PC-9 (cell line): ENCODE results near the gene MT1G.

Source experiments
- EZH2 ChIP-seq: fragments of 200-600 bp; sonication (generic); IDR thresholded peaks from 2 replicates; pipeline ENCODE4 v1.8.0; 2017; ENCODE audit warnings: antibody characterized with exemption, low read depth
- TF ChIP-seq, protein P1 (sequence below): fragments of 200-600 bp; sonication (generic); conservative IDR thresholded peaks from 2 replicates; pipeline ENCODE4 v1.6.1; 2017; ENCODE audit warnings: mixed run types, antibody characterized with exemption, mild to moderate bottlenecking, moderate library complexity

DNA sequence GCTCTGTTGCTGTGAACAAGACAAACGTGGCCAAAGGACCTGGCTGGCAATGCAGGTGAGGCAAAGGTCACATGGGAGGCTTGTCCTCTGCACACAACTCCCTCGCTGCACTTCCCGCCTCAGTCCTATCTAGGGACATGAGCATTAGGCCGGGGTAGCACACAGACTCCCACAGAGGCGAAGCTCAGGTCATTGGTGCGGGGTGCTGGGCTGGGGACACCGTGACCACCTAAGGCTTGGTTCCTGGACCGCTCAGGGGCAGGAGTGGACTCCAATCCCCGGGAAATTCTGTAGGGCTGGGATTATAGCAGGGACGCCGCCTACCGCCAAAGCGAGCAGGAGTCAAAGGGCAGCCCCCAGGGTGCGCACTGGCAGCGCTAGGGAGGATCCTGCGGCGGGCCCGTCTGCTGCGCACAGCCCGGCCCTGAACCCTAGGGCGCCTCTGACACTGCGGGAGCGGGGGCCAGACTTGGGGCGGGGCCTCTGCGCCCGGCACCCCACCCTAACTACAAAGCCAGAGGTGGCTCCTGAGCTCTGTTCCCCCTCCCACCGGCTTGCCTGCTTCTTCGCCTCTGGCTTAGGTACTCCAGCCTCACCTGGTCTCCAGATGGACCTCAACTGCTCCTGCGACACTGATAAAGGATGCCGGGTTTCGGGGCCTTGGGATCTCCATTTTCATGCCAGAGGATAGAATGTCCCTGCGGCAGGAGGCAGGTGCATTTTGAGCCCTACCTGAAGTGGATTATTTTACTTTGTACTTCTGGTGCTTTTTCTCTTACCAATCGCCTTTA lies 20.0 kb downstream of the MT1G start:
- TF ChIP-seq, protein P1, sequence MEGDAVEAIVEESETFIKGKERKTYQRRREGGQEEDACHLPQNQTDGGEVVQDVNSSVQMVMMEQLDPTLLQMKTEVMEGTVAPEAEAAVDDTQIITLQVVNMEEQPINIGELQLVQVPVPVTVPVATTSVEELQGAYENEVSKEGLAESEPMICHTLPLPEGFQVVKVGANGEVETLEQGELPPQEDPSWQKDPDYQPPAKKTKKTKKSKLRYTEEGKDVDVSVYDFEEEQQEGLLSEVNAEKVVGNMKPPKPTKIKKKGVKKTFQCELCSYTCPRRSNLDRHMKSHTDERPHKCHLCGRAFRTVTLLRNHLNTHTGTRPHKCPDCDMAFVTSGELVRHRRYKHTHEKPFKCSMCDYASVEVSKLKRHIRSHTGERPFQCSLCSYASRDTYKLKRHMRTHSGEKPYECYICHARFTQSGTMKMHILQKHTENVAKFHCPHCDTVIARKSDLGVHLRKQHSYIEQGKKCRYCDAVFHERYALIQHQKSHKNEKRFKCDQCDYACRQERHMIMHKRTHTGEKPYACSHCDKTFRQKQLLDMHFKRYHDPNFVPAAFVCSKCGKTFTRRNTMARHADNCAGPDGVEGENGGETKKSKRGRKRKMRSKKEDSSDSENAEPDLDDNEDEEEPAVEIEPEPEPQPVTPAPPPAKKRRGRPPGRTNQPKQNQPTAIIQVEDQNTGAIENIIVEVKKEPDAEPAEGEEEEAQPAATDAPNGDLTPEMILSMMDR, result no peak
- no peak for TF ChIP-seq EZH2
